HG03108 (cell line): Measurements from ENCODE around the gene ACD.
A peak's percentile ranks its signal among the peaks of the same experiment; 100 is the strongest.

ENCODE experiments used
- ATAC-seq: cut with Tn5 transposase; IDR thresholded peaks from one replicate; pipeline ENCODE4 v1.9.1; 2021; ENCODE audit warnings: moderate library complexity; ENCODE audit not compliant: unreplicated experiment

ACD gene

GRCh38 chr16:67676516-67676915, 16.5 kb upstream of the ACD start:
- ATAC-seq = no peak

DNA sequence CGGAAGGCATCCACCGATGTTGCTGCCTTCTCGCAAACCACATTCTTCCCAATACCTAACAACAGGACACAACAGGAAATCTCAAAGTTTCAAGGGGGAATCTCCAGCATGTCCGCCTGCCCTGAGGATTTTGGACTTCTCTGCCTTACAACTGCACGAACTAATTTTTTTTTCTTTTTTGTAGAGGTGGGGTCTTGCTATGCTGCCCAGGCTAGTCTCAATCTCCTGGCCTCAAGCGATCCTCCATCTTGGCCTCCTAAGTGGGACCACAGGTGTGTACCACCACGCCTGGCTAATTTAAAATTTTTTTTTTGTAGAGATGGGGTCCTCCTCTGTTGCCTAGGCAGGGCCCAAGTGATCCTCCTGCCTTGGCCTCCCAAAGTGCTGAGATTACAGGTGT, 15.9 kb upstream of the ACD start:
- no peak for ATAC-seq

GRCh38 chr16:67675579-67675935, 15.5 kb upstream of the ACD start:
- ATAC-seq = no peak

DNA sequence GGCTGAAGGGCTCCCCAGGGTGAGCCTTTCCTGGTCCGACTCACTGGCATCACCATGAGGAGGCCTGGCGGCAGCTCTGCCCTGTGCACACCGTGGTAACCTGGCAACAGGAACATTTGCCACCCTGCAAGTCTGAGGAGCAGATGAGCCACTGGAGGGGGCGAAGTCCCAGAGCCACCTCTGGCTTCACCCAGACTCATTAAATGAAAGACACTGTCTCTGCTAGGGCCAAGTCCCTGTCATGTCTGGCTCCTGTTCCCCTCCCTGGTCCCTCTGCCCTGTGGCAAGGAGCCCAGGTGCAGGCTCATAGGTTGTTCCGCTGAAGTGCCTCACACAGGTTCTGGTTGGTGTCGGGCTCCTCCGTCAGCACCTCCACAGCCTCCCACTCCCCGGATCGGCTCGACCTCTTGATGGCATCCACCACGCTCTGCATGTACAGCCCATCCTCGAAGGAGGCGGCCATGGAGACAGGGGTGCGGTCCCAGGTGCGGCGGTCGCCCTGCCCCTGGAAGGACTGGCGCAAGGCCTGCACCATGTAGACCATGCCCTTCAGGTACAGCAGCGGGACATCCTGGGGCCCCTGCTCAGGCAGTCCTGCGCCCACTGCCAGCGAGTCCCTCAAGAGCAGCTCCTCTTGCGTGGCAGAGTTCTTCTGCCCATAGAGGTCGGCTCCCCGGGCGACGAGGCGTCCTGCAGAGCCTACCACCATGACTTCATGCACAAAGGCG, 15.0 kb upstream of the ACD start:
- no peak for ATAC-seq

GRCh38 chr16:67673712-67674580, 13.9 kb upstream of the ACD start:
- no peak for ATAC-seq

DNA sequence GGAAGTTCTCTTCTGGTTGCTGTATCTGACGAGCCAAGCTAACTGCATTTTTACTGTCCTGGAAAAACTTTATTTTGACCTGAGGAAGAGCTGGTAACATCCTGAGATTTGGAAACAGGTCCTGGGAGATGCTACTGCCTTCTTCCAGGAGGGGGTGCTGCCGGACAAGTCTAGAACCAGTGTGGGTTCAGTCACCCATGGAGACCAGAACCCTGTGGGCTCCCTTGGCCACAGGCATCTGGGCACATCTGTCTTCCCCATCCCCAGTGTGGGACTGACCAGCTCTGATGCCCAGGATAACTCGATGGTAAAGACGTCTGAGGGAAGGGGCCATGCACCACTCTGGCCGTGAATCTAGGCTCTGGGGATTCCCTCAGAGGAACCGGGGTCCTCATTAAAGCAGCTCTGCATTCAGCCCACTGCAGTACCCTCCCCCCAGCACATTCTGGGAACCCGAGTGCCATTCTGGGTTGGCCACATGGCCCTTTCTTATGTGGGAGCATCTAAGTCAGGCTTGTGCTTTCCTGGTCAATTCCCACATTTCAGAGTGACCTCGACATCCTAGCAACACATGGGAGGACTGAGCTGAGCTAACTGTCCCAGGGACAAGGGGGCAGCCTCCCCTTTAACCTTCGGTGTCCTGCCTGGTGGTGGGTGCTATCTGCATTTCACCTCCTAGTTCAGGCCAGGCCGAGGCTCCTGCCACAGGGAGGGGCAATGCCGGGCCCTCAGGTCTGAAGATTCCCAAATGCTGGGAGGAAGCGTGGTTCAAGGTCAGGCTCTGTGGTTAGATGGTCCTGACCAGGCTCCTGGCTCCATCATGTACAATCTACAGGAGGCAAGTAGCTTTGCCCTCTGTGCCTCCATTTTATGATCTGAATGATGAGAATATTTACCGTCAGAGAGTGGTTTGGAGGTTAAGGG, 12.9 kb upstream of the ACD start:
- ATAC-seq = no peak

- ATAC-seq = no peak
These were observed 12.2 kb upstream of the ACD start for GRCh38 chr16:67672306-67672705.

GRCh38 chr16:67669499-67670101, 9.5 kb upstream of the ACD start:
- no peak for ATAC-seq

GRCh38 chr16:67668495-67669157, 8.6 kb upstream of the ACD start:
- ATAC-seq = no peak

- ATAC-seq = peak; percentile 56
These were observed 7.9 kb upstream of the ACD start for GRCh38 chr16:67667817-67668494.

DNA sequence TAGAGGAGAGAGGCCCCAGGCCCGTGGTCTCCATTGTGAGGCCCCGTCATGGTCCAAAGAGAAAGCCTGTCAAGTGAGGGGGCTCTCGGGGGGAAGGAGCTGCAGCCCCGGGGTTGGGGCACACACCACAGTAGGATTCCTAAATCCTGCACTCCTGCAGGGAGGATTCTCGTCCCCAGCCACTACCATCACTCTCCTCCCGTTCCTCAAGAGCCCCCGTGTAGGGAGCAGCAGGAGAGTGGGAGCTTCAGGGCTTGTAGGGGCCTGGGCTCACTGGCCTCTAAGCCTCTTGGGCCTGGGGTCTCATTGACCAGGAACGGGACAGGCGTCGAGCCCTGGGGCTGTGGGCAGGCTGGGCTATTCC, 7.4 kb upstream of the ACD start:
- no peak for ATAC-seq

GRCh38 chr16:67666559-67667452, 6.7 kb upstream of the ACD start, which contains the start of the genes C16orf86 and ENKD1:
TSS of gene C16orf86 (plus strand) at chr16:67666814. CDS start at chr16:67666971, 157 bp downstream.
TSS of gene ENKD1 (minus strand) at chr16:67666750. CDS start at chr16:67666442, 308 bp downstream.
- ATAC-seq = peak; percentile 57

DNA sequence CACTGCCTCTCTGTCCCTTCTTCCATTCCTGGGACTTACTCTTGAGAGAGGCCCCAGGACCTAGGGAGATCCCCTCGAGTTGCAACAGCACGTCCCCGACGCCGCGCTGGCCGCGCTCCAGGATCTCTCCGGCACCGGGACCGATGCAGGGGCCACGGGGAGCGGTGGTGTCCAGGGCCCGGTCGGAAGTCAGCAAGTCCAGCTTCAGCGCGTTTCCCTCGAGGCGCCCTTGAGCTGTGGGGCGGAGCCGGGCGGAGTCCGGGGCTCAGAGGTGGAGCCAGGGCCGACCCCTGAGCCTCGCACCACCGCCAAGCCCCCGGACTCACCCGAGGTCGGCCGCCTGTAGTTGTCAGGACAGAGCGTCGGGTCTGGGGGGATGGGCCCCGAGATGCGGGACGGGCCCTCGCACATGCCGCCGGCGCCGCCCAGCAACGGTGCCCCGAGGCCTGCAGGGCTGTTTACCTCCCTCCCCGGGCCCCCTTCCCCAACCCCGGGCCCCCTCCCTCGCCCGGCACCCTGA, 6.0 kb upstream of the ACD start:
- no peak for ATAC-seq

- ATAC-seq = no peak
These were observed 5.5 kb upstream of the ACD start for GRCh38 chr16:67665598-67665997.

DNA sequence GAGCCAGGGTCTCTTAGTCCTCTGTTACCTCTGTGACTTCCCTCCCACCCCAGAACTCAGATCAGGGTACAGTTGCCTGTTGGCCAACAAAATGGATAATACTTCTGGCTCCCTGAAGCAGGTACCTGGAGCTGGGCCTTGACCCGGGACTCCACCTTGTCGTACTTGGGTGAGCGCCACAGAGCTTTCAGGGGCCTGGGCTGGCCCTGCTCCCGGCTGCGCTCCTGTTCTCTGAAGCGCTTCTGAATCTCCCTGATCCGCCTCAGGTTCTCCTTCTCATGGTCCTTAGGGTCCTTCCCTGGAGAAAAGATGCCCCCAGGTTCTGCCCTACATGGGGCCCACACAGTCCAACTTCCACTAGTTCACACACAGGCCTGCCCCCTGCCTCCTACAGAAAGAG, 4.8 kb upstream of the ACD start:
- ATAC-seq = no peak

DNA sequence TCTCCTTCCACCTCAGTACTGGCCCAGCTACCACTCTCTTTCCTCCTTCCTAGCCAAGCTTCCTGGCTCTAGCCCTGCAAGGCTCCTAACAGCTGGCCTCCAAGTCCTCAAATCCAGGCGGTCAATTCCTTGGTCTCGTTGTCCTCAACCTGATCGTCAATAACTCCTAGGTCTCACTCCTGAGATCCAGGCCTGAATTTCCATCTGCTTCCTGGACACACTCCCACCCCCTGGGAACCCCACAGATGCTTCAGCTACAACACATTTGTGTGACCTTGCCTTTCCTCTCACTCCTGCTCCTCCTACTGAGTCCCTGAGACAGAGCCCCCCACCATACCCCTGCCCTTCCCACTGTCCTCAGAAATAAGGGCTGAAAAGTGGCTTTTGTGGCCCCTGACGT, 4.2 kb upstream of the ACD start:
- ATAC-seq = no peak

- ATAC-seq = no peak
These were observed 3.8 kb upstream of the ACD start for GRCh38 chr16:67663877-67664222.

DNA sequence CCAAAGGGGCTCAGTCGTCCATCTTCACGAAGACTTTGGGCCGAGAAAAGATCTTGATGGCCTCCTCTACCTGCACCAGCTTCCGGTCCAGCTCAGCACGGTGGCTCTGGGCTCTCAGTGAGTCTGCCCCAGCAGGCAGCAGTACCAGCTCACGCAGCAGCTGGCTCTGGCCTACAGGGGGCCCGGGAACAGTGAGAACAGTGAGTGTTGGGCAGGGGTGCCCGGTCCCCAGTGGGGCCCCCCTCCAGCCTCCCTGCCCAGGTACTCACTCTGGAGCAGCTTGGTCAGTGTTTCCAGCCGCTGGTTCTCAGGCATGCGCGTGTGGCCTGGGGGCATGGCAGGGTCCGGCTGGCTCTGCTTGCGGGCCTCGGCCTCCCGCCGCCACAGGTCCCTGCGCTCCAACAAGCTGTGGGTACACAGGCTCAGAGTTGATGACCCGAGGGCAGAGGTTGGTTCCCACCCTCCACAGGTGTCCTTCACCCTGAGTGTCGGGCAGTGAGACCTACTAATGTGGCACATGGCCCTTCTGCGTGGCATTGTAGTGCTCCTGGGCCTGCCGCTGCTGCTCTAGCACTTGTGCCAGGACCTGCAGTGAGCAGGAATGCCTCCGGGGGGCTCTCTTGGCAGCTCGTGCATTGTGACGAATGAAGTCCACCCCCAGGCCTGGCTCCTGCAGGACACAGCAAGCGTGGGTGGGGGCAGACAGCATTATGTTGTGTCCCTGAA, 3.3 kb upstream of the ACD start:
- ATAC-seq = no peak
